DOHH2 (cell line): ENCODE data around the gene ABCA3.

Experiments
- H3F3A ChIP-seq: fragments of 200-600 bp; sonication (generic), shearing (Covaris generic); 2 replicates; pipeline ENCODE4 v1.6.0; 2016; ENCODE audit warnings: antibody characterized with exemption, mild to moderate bottlenecking; ENCODE audit not compliant: control insufficient read depth, insufficient read depth
- H3K27ac ChIP-seq: fragments of 200-600 bp; sonication (generic); 2 replicates; pipeline ENCODE4 v1.5.1; 2014; ENCODE audit warnings: low read depth, mild to moderate bottlenecking, low read length, moderate library complexity
- H3K27me3 ChIP-seq: fragments of 200-600 bp; sonication (generic); 2 replicates; pipeline ENCODE4 v1.6.1; 2014; ENCODE audit warnings: mild to moderate bottlenecking, low read length, mixed read lengths; ENCODE audit not compliant: control insufficient read depth
- H3K36me3 ChIP-seq: fragments of 200-600 bp; sonication (generic); 2 replicates; pipeline ENCODE4 v1.6.1; 2014; ENCODE audit warnings: mild to moderate bottlenecking, low read length, moderate library complexity, mixed read lengths; ENCODE audit not compliant: control insufficient read depth
- H3K4me1 ChIP-seq: fragments of 200-600 bp; sonication (generic); 2 replicates; pipeline ENCODE4 v1.6.1; 2014; ENCODE audit warnings: mild to moderate bottlenecking, low read length, mixed read lengths; ENCODE audit not compliant: control insufficient read depth
- H3K4me2 ChIP-seq: fragments of 200-600 bp; sonication (generic); 2 replicates; pipeline ENCODE4 v1.6.0; 2014; ENCODE audit warnings: mild to moderate bottlenecking, low read length, moderate library complexity
- H3K4me3 ChIP-seq: fragments of 200-600 bp; sonication (generic); 2 replicates; pipeline ENCODE4 v1.5.1; 2014; ENCODE audit warnings: mild to moderate bottlenecking, low read length, mixed read lengths
- H3K79me2 ChIP-seq: fragments of 200-600 bp; sonication (generic); 2 replicates; pipeline ENCODE4 v1.6.1; 2014; ENCODE audit warnings: mild to moderate bottlenecking, low read length, mixed read lengths; ENCODE audit not compliant: control insufficient read depth
- H3K9me2 ChIP-seq: fragments of 200-600 bp; sonication (generic); replicated peaks from 2 replicates; pipeline ENCODE4 v1.6.1; 2014; ENCODE audit warnings: mild to moderate bottlenecking, low read length, mixed read lengths; ENCODE audit not compliant: control insufficient read depth
- H3K9me3 ChIP-seq: fragments of 200-600 bp; sonication (generic); 2 replicates; pipeline ENCODE4 v1.6.1; 2014; ENCODE audit warnings: antibody characterized with exemption, low read length, mixed read lengths; ENCODE audit not compliant: control insufficient read depth, insufficient read depth
- H4K20me1 ChIP-seq: fragments of 200-600 bp; sonication (generic); 2 replicates; pipeline ENCODE4 v1.6.0; 2014; ENCODE audit warnings: low read depth, mild to moderate bottlenecking, antibody characterized with exemption, low read length, moderate library complexity; ENCODE audit not compliant: control insufficient read depth, insufficient read depth
- CTCF ChIP-seq: fragments of 200-600 bp; sonication (generic); IDR thresholded peaks from one replicate; pipeline ENCODE4 v1.5.1; 2014; ENCODE audit warnings: antibody characterized with exemption, mild to moderate bottlenecking, low read depth, low read length; ENCODE audit not compliant: poor library complexity, severe bottlenecking
- EZH2phosphoT487 ChIP-seq: fragments of 200-600 bp; sonication (generic); IDR thresholded peaks from 2 replicates; pipeline ENCODE4 v1.6.1; 2017; ENCODE audit warnings: borderline replicate concordance, mild to moderate bottlenecking, antibody characterized with exemption, low read length, moderate library complexity, mixed read lengths

ABCA3 gene

DNA sequence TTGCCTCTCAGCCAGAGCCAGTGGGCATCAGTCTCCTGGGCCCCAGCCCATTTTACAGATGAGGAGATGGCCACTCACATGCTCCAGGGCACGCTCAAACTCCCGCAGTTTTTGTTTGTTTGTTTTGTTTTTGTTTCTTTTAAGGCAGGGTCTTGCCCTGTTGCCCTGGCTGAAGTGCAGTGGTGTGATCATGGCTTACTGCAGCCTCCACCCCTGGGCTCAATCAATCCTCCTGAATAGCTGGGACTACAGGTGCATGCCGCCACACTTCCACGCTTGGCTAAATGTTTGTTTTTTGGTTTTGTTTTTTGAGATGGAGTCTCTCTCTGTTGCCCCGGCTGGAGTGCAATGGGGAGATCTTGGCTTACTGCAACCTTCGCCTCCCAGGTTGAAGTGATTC, 113.6 kb downstream of the ABCA3 start:
- H3K27ac ChIP-seq = no peak overlapping the region
- TF ChIP-seq CTCF (no peak), EZH2phosphoT487 (no peak)
- H3K27me3 ChIP-seq = no peaks in the 10 kb centered on the region
- no peaks in the 10 kb centered on the region for H3K9me2 ChIP-seq
- 0 out of 2 replicates have a peak, but pooled peaks cover 2% of the 10 kb centered on the region for H3F3A ChIP-seq
- no peak overlapping the region for H3K4me3 ChIP-seq
- H4K20me1 ChIP-seq = no peaks in the 10 kb centered on the region
- H3K4me1 ChIP-seq = peaks cover 11% of the 10 kb centered on the region
- peaks cover 52% of the 10 kb centered on the region for H3K79me2 ChIP-seq
- no peaks in the 10 kb centered on the region for H3K9me3 ChIP-seq
- peaks cover 43% of the 10 kb centered on the region for H3K36me3 ChIP-seq
- no peak overlapping the region for H3K4me2 ChIP-seq

- Histone ChIP-seq H3K4me3 (no peak overlapping the region), H4K20me1 (no peaks in the 10 kb centered on the region), H3K9me2 (no peaks in the 10 kb centered on the region), H3F3A (0 out of 2 replicates have a peak, but pooled peaks cover 2% of the 10 kb centered on the region), H3K4me1 (peaks cover 11% of the 10 kb centered on the region), H3K79me2 (peaks cover 52% of the 10 kb centered on the region), H3K4me2 (no peak overlapping the region), H3K27me3 (no peaks in the 10 kb centered on the region), H3K36me3 (peaks cover 37% of the 10 kb centered on the region), H3K9me3 (no peaks in the 10 kb centered on the region), H3K27ac (no peak overlapping the region)
- TF ChIP-seq EZH2phosphoT487 = no peak
- no peak for TF ChIP-seq CTCF
These were observed 114.2 kb downstream of the ABCA3 start for GRCh38 chr16:2226245-2226793.
